Measurements from ENCODE around the gene CCR8. TPM values are rescaled to one million over a fixed set of nuclear protein-coding genes. Genes with fewer than 3 reads are reported as not detected.

CCR8 gene, protein sequence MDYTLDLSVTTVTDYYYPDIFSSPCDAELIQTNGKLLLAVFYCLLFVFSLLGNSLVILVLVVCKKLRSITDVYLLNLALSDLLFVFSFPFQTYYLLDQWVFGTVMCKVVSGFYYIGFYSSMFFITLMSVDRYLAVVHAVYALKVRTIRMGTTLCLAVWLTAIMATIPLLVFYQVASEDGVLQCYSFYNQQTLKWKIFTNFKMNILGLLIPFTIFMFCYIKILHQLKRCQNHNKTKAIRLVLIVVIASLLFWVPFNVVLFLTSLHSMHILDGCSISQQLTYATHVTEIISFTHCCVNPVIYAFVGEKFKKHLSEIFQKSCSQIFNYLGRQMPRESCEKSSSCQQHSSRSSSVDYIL
- total RNA-seq (2022; extraction: Qiagen RNA extraction; ENCODE audit: low read depth) = not detected in 5 replicates

DNA sequence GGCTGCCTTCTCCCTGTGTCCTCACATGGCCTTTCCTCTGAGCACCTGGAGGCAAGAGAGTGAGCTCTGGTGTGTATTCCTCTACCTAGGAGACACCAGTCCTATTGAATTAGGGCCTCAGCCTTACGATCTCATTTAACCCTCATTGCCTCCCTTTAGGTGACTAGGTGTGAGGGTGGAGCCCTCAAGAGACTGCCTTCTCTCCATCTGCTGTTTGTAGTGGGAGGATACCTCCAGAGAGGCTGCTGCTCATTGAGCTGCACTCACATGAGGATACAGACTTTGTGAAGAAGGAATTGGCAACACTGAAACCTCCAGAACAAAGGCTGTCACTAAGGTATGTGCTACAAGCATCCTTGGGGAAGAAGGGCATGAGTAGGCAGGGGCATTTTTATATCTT, at the start of gene CCR8:
TSS of gene CCR8 (plus strand) at position 217 of the 400 bp plus-strand sequence. CDS start 2,623 bp downstream, outside the sequence.

DNA sequence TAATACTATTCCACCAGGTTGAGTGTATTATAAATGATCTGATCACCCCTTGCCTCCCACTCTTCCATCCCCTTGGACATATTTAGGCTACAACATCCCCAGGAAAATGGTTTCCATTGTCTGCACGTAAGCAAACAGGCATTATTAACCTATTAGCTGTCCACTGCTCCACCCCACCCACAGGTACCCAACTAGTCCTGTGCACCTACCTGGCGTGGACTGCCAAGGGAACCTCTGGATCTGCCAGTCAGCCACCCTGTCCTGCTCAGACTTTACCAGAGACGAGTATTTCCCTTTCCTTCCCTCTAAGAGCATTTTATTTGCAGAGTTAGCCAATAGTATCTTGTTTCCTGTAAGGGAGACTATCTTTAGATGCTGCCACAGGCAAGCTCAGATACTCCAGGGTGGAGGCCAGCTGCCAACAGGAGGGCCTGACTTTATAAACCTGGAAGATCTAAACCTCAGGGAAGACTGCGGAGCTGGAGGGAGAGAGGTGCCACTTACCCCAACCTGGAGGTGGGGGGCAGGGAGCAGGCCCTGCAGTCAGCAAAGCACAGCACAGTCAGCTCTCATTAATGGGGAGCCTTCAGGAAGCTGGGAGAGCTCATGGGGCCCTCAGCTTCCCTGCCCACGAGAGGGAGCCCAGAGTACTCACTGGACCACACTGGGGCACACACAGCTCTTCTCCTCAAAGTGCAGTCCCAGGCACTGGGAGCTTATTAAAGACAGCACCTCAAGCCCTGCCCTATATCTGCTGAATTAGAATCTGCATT, 49.6 kb upstream of the CCR8 start, which contains the start of gene CX3CR1:
TSS of gene CX3CR1 (minus strand) at position 292 of the 773 bp plus-strand sequence. CDS start 13,527 bp downstream, outside the sequence.

Other genes starting within 250 kb of the CCR8 start
- gene GORASP1, start 222.1 kb upstream of the CCR8 start, total RNA-seq (2022; extraction: Qiagen RNA extraction; ENCODE audit: low read depth) = 24.0 to 39.8 TPM (median 32.8 TPM) in 5 replicates
- gene TTC21A, start 222.0 kb upstream of the CCR8 start, total RNA-seq (2022; extraction: Qiagen RNA extraction; ENCODE audit: low read depth) = 1.2 to 2.9 TPM (median 2.1 TPM) in 5 replicates
- gene CSRNP1, start 176.1 kb upstream of the CCR8 start, total RNA-seq (2022; extraction: Qiagen RNA extraction; ENCODE audit: low read depth) = 12.6 to 18.6 TPM (median 16.4 TPM) in 5 replicates
- 0.02 to 0.18 TPM (median 0.06 TPM) in 5 replicates for gene XIRP1, start 137.1 kb upstream of the CCR8 start, total RNA-seq (2022; extraction: Qiagen RNA extraction; ENCODE audit: low read depth)
- gene CX3CR1, start 49.7 kb upstream of the CCR8 start, total RNA-seq (2022; extraction: Qiagen RNA extraction; ENCODE audit: low read depth) = not detected in 5 replicates
- 36.7 to 45.9 TPM (median 38.0 TPM) in 5 replicates for gene SLC25A38, start 53.7 kb downstream of the CCR8 start, total RNA-seq (2022; extraction: Qiagen RNA extraction; ENCODE audit: low read depth)
- gene RPSA, start 77.0 kb downstream of the CCR8 start, total RNA-seq (2022; extraction: Qiagen RNA extraction; ENCODE audit: low read depth) = 2,440 to 2,963 TPM (median 2,631 TPM) in 5 replicates
- 0.15 to 0.36 TPM in 2 of 5 replicates, not detected in the others for gene MOBP, start 138.0 kb downstream of the CCR8 start, total RNA-seq (2022; extraction: Qiagen RNA extraction; ENCODE audit: low read depth)

Measured in A549 treated with ZK216348 at 1 μM for 4 hours (cell line).